Stimulated activated CD8-positive, alpha-beta memory T cell treated with anti-CD3 and anti-CD28 coated beads, Interleukin-15, amount 100 ng/mL, for 1 hour (primary cell): ENCODE measurements around the gene FICD.
"Not testable (repeated sequence)": the region's sequence is repeated elsewhere in the genome, so short reads cannot be mapped to it uniquely, and the experiment has no call there.

Source experiments
- DNase-seq: peaks from one replicate; pipeline ENCODE4 v3.0.0-alpha.2; 2020; ENCODE audit warnings: low read depth

Gene FICD

GRCh38 chr12:108538146-108538545, 23.1 kb downstream of the FICD start:
- DNase-seq, result no peak

- DNase-seq, result no peak
Measured at GRCh38 chr12:108538616-108539195, 23.6 kb downstream of the FICD start.

- DNase-seq, result no peak
Measured at GRCh38 chr12:108542320-108542719, 27.2 kb downstream of the FICD start.

GRCh38 chr12:108543652-108544051, 28.6 kb downstream of the FICD start:
- DNase-seq, result no peak

- DNase-seq, result no peak
Measured at GRCh38 chr12:108547686-108548085, 32.6 kb downstream of the FICD start.

- no peak for DNase-seq
Measured at GRCh38 chr12:108548954-108549521, 34.0 kb downstream of the FICD start.

GRCh38 chr12:108551535-108551934, 36.5 kb downstream of the FICD start:
- DNase-seq, result no peak

GRCh38 chr12:108553799-108554198, 38.7 kb downstream of the FICD start:
- DNase-seq, result no peak

- not testable (repeated sequence) for DNase-seq
Measured at GRCh38 chr12:108555383-108555782, 40.3 kb downstream of the FICD start.

- DNase-seq, result no peak
Measured at GRCh38 chr12:108559007-108559655, 44.1 kb downstream of the FICD start.

- no peak for DNase-seq
Measured at GRCh38 chr12:108559748-108560147, 44.7 kb downstream of the FICD start.

GRCh38 chr12:108560321-108560721, 45.2 kb downstream of the FICD start:
- DNase-seq, result no peak

- peak; percentile 59 for DNase-seq
Measured at GRCh38 chr12:108560752-108561719, 46.0 kb downstream of the FICD start, which contains the start of gene SART3. Gene SART3 (minus strand): TSS chr12:108561173. CDS start chr12:108561154, 19 bp downstream.

- no peak for DNase-seq
Measured at GRCh38 chr12:108561852-108562347, 46.8 kb downstream of the FICD start.

- peak; percentile 96 for DNase-seq
Measured at GRCh38 chr12:108562348-108563135, 47.5 kb downstream of the FICD start, which contains the start of gene ISCU. Gene ISCU (plus strand): TSS chr12:108562596. CDS start chr12:108562623, 27 bp downstream.

- peak; percentile 70 for DNase-seq
Measured at GRCh38 chr12:108563136-108563803, 48.2 kb downstream of the FICD start.

GRCh38 chr12:108563804-108564151, 48.7 kb downstream of the FICD start:
- DNase-seq, result no peak

GRCh38 chr12:108564724-108565123, 49.6 kb downstream of the FICD start:
- DNase-seq, result no peak

- no peak for DNase-seq
Measured at GRCh38 chr12:108565146-108565545, 50.1 kb downstream of the FICD start.

GRCh38 chr12:108565976-108566375, 50.9 kb downstream of the FICD start:
- DNase-seq, result peak; percentile 35

GRCh38 chr12:108566452-108566851, 51.4 kb downstream of the FICD start:
- no peak for DNase-seq
